ENCODE results near the gene SURF2.

GRCh38 chr9:133323211-133323610, 33.1 kb upstream of the SURF2 start:
- TF ChIP-seq CTCF (IDR thresholded peaks at IDR 0.05): no peak
- TF ChIP-seq POLR2AphosphoS5 (IDR thresholded peaks at IDR 0.05): no peak
